OCI-M1 (cell line): ENCODE measurements around the gene ATRIP.
"Not testable (repeated sequence)": the region's sequence is repeated elsewhere in the genome, so short reads cannot be mapped to it uniquely, and the experiment has no call there.

Experiments
- DNase-seq: peaks from one replicate; lab custom pipeline; 2025; lab: John Stamatoyannopoulos, UW

Gene ATRIP

DNA sequence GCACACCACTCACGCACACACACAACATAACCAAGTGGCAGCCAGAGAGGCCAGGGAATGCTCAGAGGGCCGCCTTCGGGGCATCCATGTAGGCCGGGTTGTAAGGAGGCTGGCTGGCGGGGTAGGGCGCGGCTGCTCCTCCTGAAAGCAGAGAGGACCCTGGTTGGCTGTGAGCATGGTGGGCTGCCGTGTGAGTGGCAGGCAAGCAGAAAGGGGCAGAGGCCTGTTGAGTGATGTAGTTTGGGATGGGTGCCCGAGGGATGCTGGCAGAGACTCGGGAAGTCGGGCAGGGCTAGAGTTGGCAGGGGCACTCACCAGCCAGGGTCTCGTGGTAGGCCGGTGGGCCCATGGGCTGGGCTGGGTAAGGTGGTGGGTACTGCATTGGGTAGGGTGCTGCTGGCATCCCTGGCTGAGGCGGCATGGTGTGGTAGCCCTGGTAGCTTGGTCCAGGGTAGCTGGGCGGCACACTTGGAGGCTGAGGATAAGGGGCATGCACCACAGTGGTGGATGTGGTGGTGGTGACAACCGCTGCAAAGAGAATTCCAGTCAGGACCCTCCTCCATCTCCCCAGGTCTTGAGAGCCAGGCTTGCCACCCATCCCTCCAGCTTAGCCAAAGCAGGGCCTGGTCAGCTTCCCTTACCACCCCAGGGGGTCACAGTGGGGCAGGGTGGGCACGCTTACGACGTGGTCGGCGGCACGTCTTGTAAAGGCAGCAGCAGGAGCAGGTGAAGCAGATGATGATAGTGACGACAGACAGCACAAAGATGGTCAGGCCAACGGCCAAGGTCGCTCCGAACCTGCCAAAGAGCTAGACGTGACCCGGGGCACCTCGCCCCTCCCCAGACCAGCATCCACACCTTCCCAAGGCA is 22.7 kb downstream of the ATRIP start:
- no peak for DNase-seq

DNA sequence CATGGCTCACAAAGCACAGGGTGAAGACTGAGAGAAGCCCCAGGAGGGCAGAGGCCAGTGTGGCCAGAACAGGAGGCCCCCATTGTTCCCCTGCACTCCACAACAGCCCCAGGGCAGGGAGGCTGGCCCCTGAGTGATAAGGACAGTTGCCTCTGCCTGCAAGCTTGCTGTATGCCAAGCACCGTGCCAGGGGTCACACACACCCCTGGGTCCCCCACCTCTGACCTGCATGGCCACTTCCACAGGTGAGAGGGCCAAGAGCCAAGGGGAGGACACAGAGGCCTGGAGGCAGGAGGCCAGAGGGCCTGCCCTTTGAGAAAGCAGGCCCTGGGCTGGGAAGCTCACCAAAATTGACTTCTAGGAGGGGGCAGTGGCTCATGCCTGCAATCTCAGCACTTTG is 23.7 kb downstream of the ATRIP start:
- DNase-seq, result no peak

DNA sequence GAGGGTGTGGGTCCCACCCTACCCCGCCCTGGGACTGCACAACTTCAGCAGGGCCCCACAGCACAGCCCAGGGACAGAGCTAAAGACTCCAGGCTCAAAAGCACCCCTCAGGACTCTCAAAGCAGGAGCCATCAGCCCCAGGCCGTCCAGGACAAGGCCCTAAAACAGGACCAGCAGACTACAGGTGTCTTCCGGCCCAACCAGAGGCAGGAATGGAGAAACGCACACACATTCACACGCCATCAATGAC is 26.1 kb downstream of the ATRIP start:
- DNase-seq, result no peak

DNA sequence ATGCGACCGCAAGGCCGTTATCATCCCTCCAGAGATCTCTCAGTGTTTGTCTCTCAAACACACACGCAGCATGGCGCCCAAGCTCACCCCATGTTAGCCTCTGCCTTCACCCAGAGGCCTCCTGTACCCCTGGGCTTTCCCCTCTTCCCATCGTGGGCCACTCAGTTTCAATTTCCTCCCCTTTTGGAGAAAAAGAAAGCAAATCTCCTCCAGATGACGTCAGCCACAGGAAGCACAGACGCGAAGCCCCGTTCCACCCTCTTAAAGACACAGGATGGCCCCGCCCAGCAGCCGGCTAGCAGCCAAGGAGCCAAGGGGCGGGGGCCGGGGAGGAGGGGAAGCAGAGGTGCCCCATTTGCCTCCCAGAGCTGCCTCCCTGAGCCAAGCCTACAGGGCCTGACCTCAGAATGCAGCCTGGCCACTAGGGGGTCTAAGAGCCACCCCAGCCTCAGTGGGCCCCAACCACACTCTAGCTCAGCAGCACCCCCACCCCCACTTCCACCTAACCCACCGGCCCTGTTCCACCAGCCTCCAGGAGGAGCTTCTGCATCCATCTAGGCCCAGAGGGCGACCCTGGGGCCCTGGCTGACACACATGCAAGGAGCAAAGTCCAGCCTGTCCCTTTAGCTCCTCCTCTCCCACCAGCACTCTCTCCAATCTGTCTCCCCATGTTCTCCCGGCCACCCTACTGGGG is 26.5 kb downstream of the ATRIP start:
- DNase-seq, result peak; percentile 98

DNA sequence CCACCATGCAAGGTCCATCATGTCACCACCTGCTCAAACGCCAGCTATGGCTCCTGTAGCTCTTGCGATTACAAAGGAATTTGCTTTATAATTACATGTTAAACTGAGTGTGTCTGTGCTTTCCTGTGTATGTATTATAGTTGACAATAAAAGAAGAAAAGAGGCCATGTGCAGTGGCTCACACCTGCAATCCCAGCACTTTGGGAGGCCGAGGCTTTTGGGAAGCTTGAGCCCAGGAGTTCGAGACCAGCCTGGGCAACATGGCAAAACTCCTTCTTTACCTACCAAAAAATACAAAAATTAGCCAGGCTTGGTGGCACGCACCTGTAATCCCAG is 27.0 kb downstream of the ATRIP start:
- DNase-seq, result no peak

DNA sequence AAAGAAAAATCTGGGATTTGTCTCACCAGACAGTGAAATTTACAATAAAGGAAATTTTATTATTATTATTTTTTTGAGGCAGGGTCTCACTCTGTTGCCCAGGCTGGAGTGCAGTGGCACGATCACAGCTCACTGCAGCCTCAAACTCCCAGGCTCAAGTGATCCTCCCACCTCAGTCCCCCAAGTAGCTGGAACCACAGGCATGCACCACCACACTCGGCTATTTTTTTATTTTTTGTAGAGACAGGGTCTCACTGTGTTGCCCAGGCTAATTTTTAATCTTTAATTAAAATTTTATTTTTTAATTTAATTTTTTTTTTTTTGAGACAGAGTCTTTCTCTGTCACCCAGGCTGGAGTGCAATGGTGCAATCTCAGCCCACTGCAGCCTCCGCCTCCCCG is 27.5 kb downstream of the ATRIP start:
- DNase-seq, result not testable (repeated sequence)

DNA sequence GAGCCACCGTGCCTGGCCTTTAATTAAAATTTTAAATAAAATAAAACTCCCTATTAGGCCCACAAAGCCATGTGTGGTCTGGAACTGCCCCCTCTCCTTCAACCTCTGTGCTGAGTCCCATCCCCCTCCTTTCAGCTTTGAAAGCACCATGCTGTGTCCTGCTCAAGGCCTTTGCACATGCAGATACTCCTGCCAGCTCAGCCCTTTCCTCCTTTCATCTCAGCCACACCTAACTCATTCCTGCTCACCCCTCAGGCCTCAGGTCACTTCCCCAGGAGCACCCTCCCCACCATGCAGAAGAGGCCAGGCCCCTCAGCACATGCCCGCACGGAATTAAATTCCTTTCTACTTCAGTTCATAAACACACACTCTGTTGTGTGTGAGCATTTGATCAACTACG is 28.1 kb downstream of the ATRIP start:
- DNase-seq, result no peak

DNA sequence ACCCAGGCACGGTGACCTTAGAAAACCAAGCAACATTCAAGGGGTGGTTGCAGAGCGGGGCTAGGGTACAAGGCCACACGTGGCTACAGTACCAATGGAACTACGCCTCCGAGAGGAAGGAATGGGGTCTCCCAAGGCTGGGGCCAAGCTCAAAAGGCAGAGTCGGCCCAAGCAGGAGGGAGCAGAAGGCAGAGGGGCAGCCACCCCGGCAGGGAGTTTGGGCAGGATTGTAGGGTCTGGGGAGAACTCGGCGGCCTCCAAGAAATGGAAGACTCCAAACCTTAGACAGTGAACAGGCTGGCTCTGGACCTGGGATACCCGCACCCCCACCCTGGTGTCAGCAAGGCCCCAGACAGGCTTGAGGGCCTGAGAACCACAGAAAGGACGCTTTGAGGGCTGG is 28.7 kb downstream of the ATRIP start:
- DNase-seq, result no peak

DNA sequence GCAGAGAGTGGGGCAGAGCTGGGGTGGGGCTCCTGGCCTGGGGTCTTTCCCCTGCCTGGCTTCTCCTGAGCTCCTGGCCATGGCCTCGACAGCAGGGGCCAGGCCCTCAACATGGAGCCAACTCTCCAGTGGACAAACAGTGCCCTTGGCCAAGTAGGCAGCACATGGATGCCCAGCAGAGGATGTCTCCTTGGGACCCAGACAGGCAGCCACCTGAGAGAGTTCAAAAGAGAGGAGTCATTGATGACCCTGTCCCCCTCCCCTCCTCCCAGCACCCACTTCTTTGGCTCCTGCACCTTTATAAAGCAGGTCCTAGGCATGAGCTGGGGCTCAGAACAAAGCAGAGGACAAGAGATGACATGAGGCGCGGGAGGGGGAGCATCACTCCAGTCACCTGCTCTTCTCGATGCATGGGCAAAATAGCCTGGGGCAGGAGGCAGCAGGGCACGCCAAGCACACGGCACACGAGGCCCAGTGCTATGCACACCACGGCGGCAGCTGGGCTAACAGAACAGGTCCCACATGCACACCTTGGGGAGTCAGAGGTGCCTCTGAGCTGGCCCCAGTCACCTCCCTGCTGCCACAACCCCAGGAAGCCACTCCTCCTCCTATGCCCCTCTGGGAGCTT is 30.0 kb downstream of the ATRIP start:
- DNase-seq, result no peak

DNA sequence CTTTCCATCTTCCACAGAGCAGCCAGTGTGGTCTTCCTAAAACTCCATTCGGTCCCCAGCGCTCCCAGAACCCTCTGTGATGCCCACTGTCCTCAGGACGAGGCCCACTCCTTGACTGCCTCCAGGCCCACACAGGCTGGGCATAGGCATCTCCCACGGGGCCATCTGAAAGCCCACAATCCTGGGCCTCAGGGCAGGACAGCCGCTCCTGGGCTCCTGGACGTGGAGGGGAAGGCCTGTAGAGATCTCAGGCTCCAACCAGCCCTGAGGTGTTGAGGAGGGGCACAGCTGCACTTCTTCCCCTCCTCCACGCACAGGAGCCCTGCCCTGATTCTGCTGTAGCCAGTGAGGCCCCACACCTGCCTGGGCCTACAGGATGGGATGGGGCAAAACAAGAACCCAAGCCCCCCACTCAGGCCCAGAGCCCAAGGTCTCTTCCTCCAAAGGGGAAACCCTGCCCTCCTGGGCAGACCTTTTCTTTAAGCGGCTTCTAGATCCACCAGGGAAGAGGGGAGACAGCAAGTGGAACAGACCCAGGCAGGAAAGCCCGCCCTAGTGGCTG is 31.5 kb downstream of the ATRIP start:
- no peak for DNase-seq

DNA sequence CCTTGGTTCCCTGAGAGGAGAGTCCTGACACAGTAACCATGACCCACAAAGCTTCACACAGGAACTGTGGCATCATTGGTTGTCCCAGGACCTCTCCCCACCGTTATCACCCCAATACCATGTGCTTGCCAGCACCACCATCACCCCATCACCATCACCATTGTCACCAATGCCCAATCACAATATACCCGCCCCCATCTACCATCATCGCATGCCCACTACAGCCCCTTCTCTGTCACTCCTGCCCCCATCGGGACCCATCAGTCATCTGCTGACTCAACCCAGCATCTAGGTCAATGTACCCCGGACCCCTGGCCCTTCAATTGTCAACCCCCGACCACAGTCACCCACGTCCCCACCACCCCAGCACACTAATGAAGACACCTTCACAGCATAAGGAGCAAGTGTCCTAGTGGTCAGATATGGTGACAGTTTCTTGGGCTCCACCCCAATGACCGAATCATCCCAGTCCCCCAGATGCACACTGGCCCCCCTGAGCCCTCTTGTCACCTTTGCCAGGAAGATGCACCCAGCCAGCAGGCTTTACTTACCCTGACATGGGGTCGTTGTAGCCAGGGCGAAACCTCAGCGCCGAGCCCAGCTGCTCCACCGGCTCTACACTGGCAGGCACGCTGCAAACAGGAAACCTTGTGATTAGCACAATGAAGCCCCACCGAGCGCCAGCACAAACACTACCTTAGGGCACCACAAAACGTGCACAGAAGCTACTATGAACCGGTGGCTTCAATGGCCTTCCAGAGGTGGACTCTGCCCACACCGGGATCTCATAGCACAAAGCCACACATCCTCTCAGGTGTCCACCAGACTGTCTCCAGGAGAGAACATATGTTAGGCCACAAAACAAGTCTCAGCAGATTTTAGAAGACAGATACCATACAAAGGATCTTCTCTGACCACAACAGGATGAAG is 32.4 kb downstream of the ATRIP start:
- DNase-seq, result no peak

DNA sequence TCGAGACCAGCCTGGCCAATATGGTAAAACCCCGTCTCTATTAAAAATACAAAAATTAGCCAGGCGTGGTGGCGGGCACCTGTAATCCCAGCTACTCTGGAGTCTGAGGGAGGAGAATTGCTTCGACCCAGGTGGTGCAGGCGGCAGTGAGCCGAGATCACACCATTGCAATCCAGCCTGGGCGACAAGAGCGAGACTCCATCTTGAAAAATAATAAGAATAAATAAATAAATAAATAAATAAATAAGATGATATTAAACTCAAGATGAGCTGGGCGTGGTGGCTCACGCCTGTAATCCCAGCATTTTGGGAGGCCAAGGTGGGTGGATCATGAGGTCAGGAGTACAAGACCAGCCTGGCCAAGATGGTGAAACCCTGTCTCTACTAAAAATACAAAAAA is 34.4 kb downstream of the ATRIP start:
- not testable (repeated sequence) for DNase-seq

DNA sequence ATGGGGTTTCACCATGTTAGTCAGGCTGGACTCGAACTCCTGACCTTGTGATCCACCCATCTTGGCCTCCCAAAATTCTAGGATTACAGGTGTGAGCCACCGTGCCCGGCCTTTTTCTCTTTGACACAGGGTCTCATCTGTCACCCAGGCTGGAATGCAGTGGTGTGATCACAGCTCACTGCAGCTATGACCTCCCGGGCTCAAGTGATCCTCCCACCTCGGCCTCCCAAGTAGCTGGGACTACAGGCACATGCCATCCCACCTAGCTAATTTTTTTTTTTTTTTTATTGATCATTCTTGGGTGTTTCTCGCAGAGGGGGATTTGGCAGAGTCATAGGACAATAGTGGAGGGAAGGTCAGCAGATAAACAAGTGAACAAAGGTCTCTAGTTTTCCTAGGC is 36.3 kb downstream of the ATRIP start:
- DNase-seq, result not testable (repeated sequence)

DNA sequence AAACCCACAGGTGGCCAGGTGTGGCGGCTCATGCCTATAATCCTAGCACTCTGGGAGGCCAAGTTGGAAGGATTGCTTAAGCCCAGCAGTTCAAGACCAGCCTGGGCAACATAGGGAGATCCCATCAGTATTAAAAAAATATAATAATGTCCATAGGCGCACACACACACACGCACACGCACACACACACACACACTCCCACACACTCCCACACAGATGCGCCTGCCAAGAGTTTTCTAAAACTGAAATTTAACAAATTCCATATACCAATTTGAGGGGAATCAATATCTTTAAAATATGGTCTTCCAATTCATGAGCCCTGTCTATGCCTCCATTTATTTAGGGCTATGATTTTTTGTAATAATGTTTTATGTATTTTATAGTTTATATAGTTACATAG is 40.4 kb downstream of the ATRIP start:
- DNase-seq, result no peak

DNA sequence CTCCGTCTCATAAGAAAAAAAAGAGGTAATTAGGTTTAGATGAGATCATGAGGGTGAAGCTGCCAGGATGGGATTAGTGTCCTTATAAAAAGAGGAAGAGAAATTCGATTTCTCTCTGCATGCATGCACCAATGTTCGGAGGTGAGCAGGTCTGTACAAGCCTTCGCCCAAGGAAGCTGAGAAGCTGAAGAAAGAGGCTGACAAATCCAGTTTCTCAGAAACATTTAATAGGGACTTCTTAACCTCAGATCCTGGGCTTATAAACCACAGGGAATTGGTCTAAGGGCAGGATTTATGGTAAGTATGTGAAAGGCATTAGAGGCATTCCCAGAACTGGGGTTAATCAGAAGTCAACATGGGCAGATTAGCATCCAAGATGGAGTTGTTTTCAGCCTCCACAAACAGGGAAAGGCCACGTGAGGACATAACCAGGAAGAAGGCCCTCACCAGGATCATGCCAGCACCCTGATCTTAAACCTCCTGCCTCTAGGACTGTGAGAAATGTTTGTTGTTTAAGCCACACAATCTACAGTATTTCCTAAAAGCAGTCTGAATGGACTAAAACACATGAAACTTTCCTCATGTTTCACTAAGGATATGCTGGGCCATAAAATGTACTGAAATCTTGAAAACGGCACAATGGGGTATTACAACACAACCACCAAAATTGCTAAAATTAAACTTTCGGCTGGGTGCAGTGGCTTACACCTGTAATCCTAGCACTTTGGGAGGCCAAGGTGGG is 46.1 kb downstream of the ATRIP start:
- DNase-seq, result peak; percentile 25

DNA sequence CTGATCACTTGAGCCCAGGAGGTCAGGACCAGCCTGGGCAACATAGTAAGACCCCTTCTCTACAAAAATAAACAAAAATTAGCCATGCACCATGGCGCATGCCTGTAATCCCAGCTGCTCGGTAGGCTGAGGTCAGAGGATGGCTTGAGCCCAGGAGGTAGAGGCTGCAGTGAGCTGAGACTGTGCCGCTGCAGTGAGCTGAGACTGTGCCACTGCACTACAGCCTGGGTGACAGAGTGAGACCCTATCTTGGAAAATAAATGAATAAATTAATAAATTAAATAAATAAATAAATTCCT is 46.6 kb downstream of the ATRIP start:
- DNase-seq, result no peak

DNA sequence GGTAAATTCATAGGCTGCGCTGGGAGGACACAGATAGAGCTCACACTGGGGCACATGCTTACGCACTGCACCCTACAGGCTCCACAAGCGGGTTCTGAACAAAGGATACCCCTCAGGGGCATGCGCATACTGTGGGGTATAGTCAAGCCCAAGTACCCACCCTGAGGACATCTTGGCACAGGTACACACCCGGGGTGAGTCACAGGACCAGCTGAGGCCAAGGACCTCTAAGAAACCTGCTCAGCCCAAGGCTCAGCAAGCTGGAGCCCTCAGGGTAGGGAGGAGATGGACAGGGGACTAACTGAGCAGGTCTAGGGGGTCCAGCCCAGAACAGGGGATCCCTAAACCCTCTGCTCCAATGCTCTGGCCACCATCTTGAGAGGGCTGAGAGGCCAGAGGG is 54.1 kb downstream of the ATRIP start:
- no peak for DNase-seq

DNA sequence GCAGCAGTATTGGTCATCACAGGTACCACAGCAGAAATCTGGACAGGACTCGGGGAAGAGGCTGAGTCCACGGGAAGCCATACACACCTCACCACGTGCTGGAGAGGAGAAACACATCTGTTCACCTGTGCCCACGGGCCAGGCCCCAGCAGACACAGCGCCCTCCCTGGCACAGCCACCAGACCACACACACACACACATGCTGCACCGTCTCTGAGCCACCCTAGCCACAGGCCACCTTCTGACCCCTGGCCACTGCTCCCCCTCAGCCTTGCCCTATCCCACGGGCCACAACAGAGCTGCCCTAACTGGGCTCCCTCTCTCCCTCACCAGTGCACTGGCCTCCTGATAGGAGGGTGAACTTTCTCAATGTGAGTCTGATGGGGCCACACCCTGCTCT is 54.7 kb downstream of the ATRIP start:
- no peak for DNase-seq

DNA sequence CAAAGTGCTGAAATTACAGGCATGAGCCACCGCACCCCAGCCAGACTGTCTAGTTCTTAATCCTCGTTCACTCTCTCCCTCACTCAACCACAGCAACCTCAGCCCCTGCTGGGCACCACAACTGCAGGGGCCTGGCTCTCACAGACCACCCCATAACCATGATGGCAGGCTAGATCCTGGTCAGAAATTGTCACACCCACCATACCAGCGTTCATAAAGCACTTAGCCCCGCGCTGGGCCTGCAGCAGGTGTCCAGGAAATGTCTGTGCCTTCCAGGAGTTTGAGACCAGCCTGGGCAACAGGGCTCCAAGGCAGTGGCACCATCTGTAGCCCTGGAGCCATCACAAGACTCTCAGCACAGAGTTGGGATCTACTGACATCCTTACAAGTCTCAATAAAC is 55.6 kb downstream of the ATRIP start:
- DNase-seq, result no peak

DNA sequence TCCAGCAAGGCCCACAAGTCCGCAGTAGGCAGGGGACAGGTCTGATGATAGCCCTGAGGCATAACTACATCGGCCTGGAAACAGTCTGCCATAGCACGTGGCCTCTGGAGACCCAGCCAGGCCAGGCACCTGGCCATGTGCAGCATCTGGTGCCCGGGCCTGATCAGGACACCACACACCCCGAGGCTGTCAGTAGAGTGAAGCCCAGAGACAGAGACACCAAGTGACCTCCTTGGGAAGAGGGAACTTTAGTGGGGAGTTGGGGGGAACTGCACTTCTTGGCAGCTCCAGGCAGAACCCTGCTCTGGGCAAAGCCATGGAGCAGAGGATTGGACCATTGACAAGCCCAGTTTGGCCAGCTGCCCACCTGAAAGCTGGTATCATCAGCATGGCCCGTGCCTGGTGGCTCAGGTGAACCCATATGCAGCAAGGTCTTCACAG is 56.2 kb downstream of the ATRIP start:
- no peak for DNase-seq

DNA sequence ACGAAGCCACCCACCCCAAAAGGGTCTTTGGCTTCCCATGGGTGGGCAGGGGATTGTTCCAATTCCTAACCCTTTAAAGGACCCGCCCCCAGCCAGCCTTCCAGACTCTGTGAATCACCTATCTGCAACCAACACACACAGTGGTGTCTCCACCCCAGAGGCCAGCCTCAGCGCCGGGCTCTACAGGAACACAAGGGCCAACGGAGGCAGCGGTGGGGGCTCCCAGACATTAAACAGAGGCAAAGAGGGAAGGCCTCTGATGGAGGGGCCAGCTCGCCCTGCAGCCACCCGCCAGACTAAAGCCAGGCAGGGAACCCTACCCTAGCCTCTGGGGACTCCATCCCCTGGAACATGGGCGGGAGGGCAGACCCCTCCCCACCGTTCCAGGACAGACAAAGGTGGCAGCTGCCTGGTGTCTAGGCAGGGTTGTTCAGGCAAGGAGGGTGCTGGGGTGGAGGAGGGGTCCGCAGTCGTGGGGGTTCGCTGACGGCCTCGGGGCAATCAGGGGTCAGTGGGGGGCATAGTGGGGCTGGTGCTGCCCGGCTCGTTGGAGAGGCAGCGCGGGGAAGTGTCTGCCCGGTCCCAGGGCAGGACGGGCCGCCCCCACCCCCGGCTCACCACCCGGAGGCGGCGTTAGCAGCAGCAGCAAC is 57.0 kb downstream of the ATRIP start:
- peak; percentile 8 for DNase-seq
